Tibial nerve (tissue), 4 donors: Measurements from ENCODE around the gene GOLGB1. TPM values are rescaled to one million over a fixed set of nuclear protein-coding genes. Genes with fewer than 3 reads are reported as not detected.
"Not testable (repeated sequence)": the region's sequence is repeated elsewhere in the genome, so short reads cannot be mapped to it uniquely, and the experiment has no call there.

Experiments
- DNase-seq, 2 donors: peaks; one replicate each; pipeline ENCODE4 v3.0.0-alpha.2; 2019; ENCODE audit warnings: low spot score in 2 of 2
- H3K27ac ChIP-seq, 4 donors: fragments of 200-600 bp; sonication (generic) in 3 of 4; one replicate each; pipeline ENCODE4 v1.5.1; 2017 to 2019; ENCODE audit warnings: mild to moderate bottlenecking in 1 of 4
- H3K27me3 ChIP-seq, 2 donors: fragments of 200-600 bp; sonication (generic) in 1 of 2; one replicate each; pipeline versions ENCODE4 v1.5.1 to v1.6.0; 2017 to 2019
- H3K36me3 ChIP-seq, 3 donors: fragments of 200-600 bp; sonication (generic); one replicate each; pipeline ENCODE4 v1.5.1; 2018 to 2019
- H3K4me1 ChIP-seq, 4 donors: fragments of 200-600 bp; sonication (generic) in 3 of 4; one replicate each; pipeline ENCODE4 v1.5.1; 2017 to 2019
- H3K4me3 ChIP-seq, 4 donors: fragments of 200-600 bp; sonication (generic) in 3 of 4; one replicate each; pipeline ENCODE4 v1.5.1; 2017 to 2019; ENCODE audit warnings: mild to moderate bottlenecking in 1 of 4, moderate library complexity in 1 of 4
- H3K9me3 ChIP-seq, 4 donors: fragments of 200-600 bp; sonication (generic) in 3 of 4; one replicate each; pipeline ENCODE4 v1.5.1; 2017 to 2019
- CTCF ChIP-seq, 5 experiments: fragments of 200-600 bp in 3 of 5; fragments of 450-650 bp in 2 of 5; sonication (generic) in 3 of 5; IDR thresholded peaks; one replicate each; pipeline ENCODE4 v1.5.1; 2016 to 2019; ENCODE audit warnings: antibody characterized with exemption in 5 of 5, mild to moderate bottlenecking in 3 of 5, moderate library complexity in 2 of 5
- EP300 ChIP-seq, 2 donors: sonication (generic); formaldehyde crosslinking; IDR thresholded peaks; one replicate each; pipeline ENCODE4 v1.6.1; 2017; ENCODE audit warnings: antibody characterized with exemption in 2 of 2, mild to moderate bottlenecking in 1 of 2
- POLR2A ChIP-seq, 2 donors: fragments of 450-650 bp; IDR thresholded peaks; one replicate each; pipeline ENCODE4 v1.6.1; 2017; ENCODE audit warnings: antibody characterized with exemption in 2 of 2, mild to moderate bottlenecking in 2 of 2, moderate library complexity in 2 of 2
- WGBS, 2 donors: methylation state at CpG; one replicate each; pipeline ENCODE4 v1.1.5; 2018; 5-methylcytosine and 5-hydroxymethylcytosine counted together
- total RNA-seq, 4 donors: library from RNA; depleted of rRNA; stranded (reverse); fragments of >200 nt; gene quantifications; one replicate each; pipeline ENCODE4 v1.1.0, GENCODE V29; 2016

The GOLGB1 gene
- total RNA-seq, 4 donors from 2014 or later = 54.0 to 70.6 (median 60.1) TPM

- no peak overlapping the region for H3K27ac ChIP-seq
- H3K4me3 ChIP-seq = no peak overlapping the region
- no peaks in the 10 kb centered on the region for H3K9me3 ChIP-seq
- no peak for DNase-seq
- peaks cover 0 to 81% (median 12%) of the 10 kb centered on the region in 3 donors for H3K36me3 ChIP-seq
- 94 to 98% methylated on average over 7 of the region's 7 CpGs for WGBS, 2 donors
- no peaks in the 10 kb centered on the region for H3K27me3 ChIP-seq
- TF ChIP-seq POLR2A (IDR thresholded peaks at IDR 0.05) (no peak), EP300 (IDR thresholded peaks at IDR 0.05) (no peak), CTCF (IDR thresholded peaks at IDR 0.05) (no peak)
- H3K4me1 ChIP-seq = no peaks in the 10 kb centered on the region
These were observed 32.1 kb upstream of the GOLGB1 start for GRCh38 chr3:121781611-121782010.

GRCh38 chr3:121775095-121775494 is 25.6 kb upstream of the GOLGB1 start:
- WGBS, 2 donors = 96% methylated on average over 4 of the region's 4 CpGs
- H3K27ac ChIP-seq, H3K4me1 ChIP-seq, DNase-seq, H3K9me3 ChIP-seq, H3K4me3 ChIP-seq, H3K27me3 ChIP-seq: not testable (repeated sequence)
- peaks cover 2 to 99% (median 4%) of the 10 kb centered on the region in 3 donors for H3K36me3 ChIP-seq

- TF ChIP-seq POLR2A (IDR thresholded peaks at IDR 0.05) (no peak), CTCF (IDR thresholded peaks at IDR 0.05) (no peak), EP300 (IDR thresholded peaks at IDR 0.05) (no peak)
These were observed 19.7 kb upstream of the GOLGB1 start for GRCh38 chr3:121769246-121769645.

GRCh38 chr3:121768452-121768851 is 18.9 kb upstream of the GOLGB1 start:
- WGBS, 2 donors = 88 to 94% methylated on average over 2 of the region's 2 CpGs
- Histone ChIP-seq H3K4me3 (no peak overlapping the region), H3K4me1 (no peaks in the 10 kb centered on the region), H3K36me3 (peaks cover 0 to 67% (median 6%) of the 10 kb centered on the region in 3 donors), H3K9me3 (no peaks in the 10 kb centered on the region), H3K27ac (no peak overlapping the region), H3K27me3 (no peaks in the 10 kb centered on the region)
- TF ChIP-seq POLR2A (IDR thresholded peaks at IDR 0.05) (no peak), EP300 (IDR thresholded peaks at IDR 0.05) (no peak), CTCF (IDR thresholded peaks at IDR 0.05) (no peak)
- DNase-seq = no peak

More at GRCh38 chr3:121769246-121769645, 19.7 kb upstream of the GOLGB1 start:
- Histone ChIP-seq H3K36me3 (peaks cover under 1 to 75% (median 6%) of the 10 kb centered on the region in 3 donors), H3K9me3 (no peaks in the 10 kb centered on the region), H3K4me3 (no peak overlapping the region), H3K4me1 (no peaks in the 10 kb centered on the region), H3K27ac (no peak overlapping the region), H3K27me3 (no peaks in the 10 kb centered on the region)
- WGBS, 2 donors = 100% methylated on average over 1 of the region's 1 CpG
- DNase-seq = no peak

GRCh38 chr3:121759541-121760202 is 10.1 kb upstream of the GOLGB1 start:
- Histone ChIP-seq H3K4me3 (no peak overlapping the region), H3K36me3 (no peaks in the 10 kb centered on the region), H3K27ac (no peak overlapping the region), H3K4me1 (no peaks in the 10 kb centered on the region), H3K27me3 (no peaks in the 10 kb centered on the region), H3K9me3 (no peaks in the 10 kb centered on the region)
- TF ChIP-seq CTCF (IDR thresholded peaks at IDR 0.05) = no peak
- no peak for TF ChIP-seq EP300 (IDR thresholded peaks at IDR 0.05)
- no peak for TF ChIP-seq POLR2A (IDR thresholded peaks at IDR 0.05)
- WGBS, 2 donors = 70 to 83% methylated on average over 3 of the region's 3 CpGs
- no peak for DNase-seq
